Pancreas (tissue), 10 donors: ENCODE data around the gene NAT9. TPM values are rescaled to one million over a fixed set of nuclear protein-coding genes. Genes with fewer than 3 reads are reported as not detected.

ENCODE experiments used
- ATAC-seq, 4 donors: fragments of 200-7000 bp; cut with Tn5 transposase; one replicate each; pipeline versions ENCODE4 v1.8.0 to v1.9.1; 2020; ENCODE audit warnings: mild to moderate bottlenecking in 4 of 4, moderate library complexity in 4 of 4
- DNase-seq, 6 donors: peaks; one replicate each; pipeline ENCODE4 v3.0.0-alpha.2; 2020
- FAIRE-seq: peaks from 2 replicates; lab custom pipeline; 2012; peaks lifted over from hg19 to GRCh38; lab: Jason Lieb, UNC
- H3K27ac ChIP-seq, 4 donors: fragments of 200-600 bp; sonication (generic); 1 replicate in 3 of 4; 2 replicates in 1 of 4; pipeline versions ENCODE4 v1.5.0 to v1.8.0; 2020
- H3K27me3 ChIP-seq, 4 donors: fragments of 200-600 bp; one replicate each; pipeline ENCODE4 v1.8.0; 2021
- H3K36me3 ChIP-seq, 3 donors: fragments of 200-600 bp; sonication (generic) in 1 of 3; one replicate each; pipeline versions ENCODE4 v1.5.0 to v1.8.0; 2020 to 2021
- H3K4me1 ChIP-seq, 3 donors: fragments of 200-600 bp; one replicate each; pipeline ENCODE4 v1.8.0; 2021
- H3K4me3 ChIP-seq, 4 donors: fragments of 200-600 bp; sonication (generic) in 2 of 4; one replicate each; pipeline versions ENCODE4 v1.5.0 to v1.8.0; 2020 to 2021
- H3K9me3 ChIP-seq, 4 donors: fragments of 200-600 bp; one replicate each; pipeline ENCODE4 v1.8.0; 2021
- WGBS, 2 donors: extraction: QIAGEN DNeasy Blood & Tissue Kit; methylation state at CpG; one replicate each; pipeline ENCODE4 v1.1.7; 2013; 5-methylcytosine and 5-hydroxymethylcytosine counted together
- intact Hi-C, 3 donors: fragments of 100-400 bp; cut with DNase I; formaldehyde crosslinking; loops; one replicate each; pipeline versions ENCODE4 v1.11.1 to v1.14.2; 2022
- polyA plus RNA-seq, 2 donors: library from polyadenylated mRNA; stranded (reverse); fragments of 200-250 nt; gene quantifications; one replicate each; pipeline ENCODE4 v1.2.3, GENCODE V29; 2013
- total RNA-seq, 6 donors: library from RNA; stranded (reverse); fragmentation: NEBNext Ultra II Directional in 4 of 6; extraction: Animal tissue kit (Norgen Biotek cat#: 25700) in 4 of 6; gene quantifications; one replicate each; pipeline versions ENCODE4 v1.2.1 to v1.2.4, GENCODE V29; 2021 to 2023
- TF ChIP-seq, protein P1 (sequence below), 4 donors: fragments of 200-600 bp; sonication (generic) in 3 of 4; IDR thresholded peaks; one replicate each; pipeline versions ENCODE4 v1.5.0 to v1.8.0; 2021; ENCODE audit warnings: antibody characterized with exemption in 4 of 4
- donor health status: healthy with polysubstance abuse.
- donor health status: DM: no; HTN: no; CAD: no; lungs with moderate emphysema.
- donor health status: DM: no; HTN: no; CAD: no.
- donor health status: control.
- donor health status: control.
- donor health status: Bipolar disorder and iron deficiency.
- donor health status: DM: yes; HTN: yes; CAD: no.
- donor health status: DM: no; HTN: no; CAD: no.
- donor health status: DM: no; HTN: no; CAD: no.
- donor health status: DM: yes; HTN: yes; CAD: no.

The NAT9 gene
- total and polyA plus RNA-seq, 8 donors: 14.4 to 38.5 (median 24.8) TPM

GRCh38 chr17:74733365-74734122, 42.6 kb downstream of the NAT9 start:
- intact Hi-C loops: no loop called here
- FAIRE-seq (no peak), DNase-seq (no peak), ATAC-seq (no peak)
- Histone ChIP-seq H3K27ac (no peak overlapping the region), H3K27me3 (peaks cover 0 to 4% (median 0%) of the 10 kb centered on the region in 4 donors), H3K4me3 (no peak overlapping the region), H3K9me3 (no peaks in the 10 kb centered on the region), H3K36me3 (no peaks in the 10 kb centered on the region), H3K4me1 (peaks cover 0 to 10% (median 0%) of the 10 kb centered on the region in 3 donors)
- TF ChIP-seq, protein P1, sequence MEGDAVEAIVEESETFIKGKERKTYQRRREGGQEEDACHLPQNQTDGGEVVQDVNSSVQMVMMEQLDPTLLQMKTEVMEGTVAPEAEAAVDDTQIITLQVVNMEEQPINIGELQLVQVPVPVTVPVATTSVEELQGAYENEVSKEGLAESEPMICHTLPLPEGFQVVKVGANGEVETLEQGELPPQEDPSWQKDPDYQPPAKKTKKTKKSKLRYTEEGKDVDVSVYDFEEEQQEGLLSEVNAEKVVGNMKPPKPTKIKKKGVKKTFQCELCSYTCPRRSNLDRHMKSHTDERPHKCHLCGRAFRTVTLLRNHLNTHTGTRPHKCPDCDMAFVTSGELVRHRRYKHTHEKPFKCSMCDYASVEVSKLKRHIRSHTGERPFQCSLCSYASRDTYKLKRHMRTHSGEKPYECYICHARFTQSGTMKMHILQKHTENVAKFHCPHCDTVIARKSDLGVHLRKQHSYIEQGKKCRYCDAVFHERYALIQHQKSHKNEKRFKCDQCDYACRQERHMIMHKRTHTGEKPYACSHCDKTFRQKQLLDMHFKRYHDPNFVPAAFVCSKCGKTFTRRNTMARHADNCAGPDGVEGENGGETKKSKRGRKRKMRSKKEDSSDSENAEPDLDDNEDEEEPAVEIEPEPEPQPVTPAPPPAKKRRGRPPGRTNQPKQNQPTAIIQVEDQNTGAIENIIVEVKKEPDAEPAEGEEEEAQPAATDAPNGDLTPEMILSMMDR (IDR thresholded peaks at IDR 0.05): no peak
- WGBS, 2 donors: 68 to 72% methylated on average over 9 of the region's 9 CpGs

- FAIRE-seq (no peak), DNase-seq (no peak), ATAC-seq (no peak)
- Histone ChIP-seq H3K36me3 (no peaks in the 10 kb centered on the region), H3K4me3 (no peak overlapping the region), H3K4me1 (peaks cover 0 to 4% (median 0%) of the 10 kb centered on the region in 3 donors), H3K9me3 (no peaks in the 10 kb centered on the region), H3K27ac (no peak overlapping the region), H3K27me3 (peaks cover 0 to 2% (median 0%) of the 10 kb centered on the region in 4 donors)
- intact Hi-C loops: no loop called here
- TF ChIP-seq, protein P1 (IDR thresholded peaks at IDR 0.05): no peak
- 73 to 82% methylated on average over 12 of the region's 12 CpGs for WGBS, 2 donors
These were observed 43.9 kb downstream of the NAT9 start for GRCh38 chr17:74732042-74732867.

- no peak overlapping the region for H3K4me3 ChIP-seq
- H3K27me3 ChIP-seq: no peaks in the 10 kb centered on the region
- no peaks in the 10 kb centered on the region for H3K4me1 ChIP-seq
- no peak for ATAC-seq
- no peaks in the 10 kb centered on the region for H3K36me3 ChIP-seq
- DNase-seq: peak in 1 of 6 donors; percentile 44
- TF ChIP-seq, protein P1 (IDR thresholded peaks at IDR 0.05): no peak
- no peak for FAIRE-seq
- WGBS, 2 donors: 40 to 68% methylated on average over 4 of the region's 4 CpGs
- intact Hi-C loops: no loop called here
- no peaks in the 10 kb centered on the region for H3K9me3 ChIP-seq
- no peak overlapping the region for H3K27ac ChIP-seq
These were observed 44.9 kb downstream of the NAT9 start for GRCh38 chr17:74731347-74731605.

GRCh38 chr17:74730491-74731346, 45.4 kb downstream of the NAT9 start:
- Histone ChIP-seq H3K27me3 (no peaks in the 10 kb centered on the region), H3K27ac (no peak overlapping the region), H3K9me3 (no peaks in the 10 kb centered on the region), H3K4me3 (no peak overlapping the region), H3K36me3 (no peaks in the 10 kb centered on the region), H3K4me1 (no peaks in the 10 kb centered on the region)
- WGBS, 2 donors: 55 to 61% methylated on average over 16 of the region's 16 CpGs
- peak in 3 of 4 donors; percentile 53 to 76 (median 68) for ATAC-seq
- intact Hi-C loops: no loop called here
- FAIRE-seq: no peak
- DNase-seq: no peak
- TF ChIP-seq, protein P1 (IDR thresholded peaks at IDR 0.05): no peak
